KMS-11 (cell line): Measurements from ENCODE around the gene TSPAN13.

Experiments
- H2AFZ ChIP-seq: fragments of 200-600 bp; sonication (generic); 2 replicates; pipeline ENCODE4 v1.6.1; 2016; ENCODE audit warnings: antibody characterized with exemption, mixed run types, low read depth
- H3K27ac ChIP-seq: fragments of 200-600 bp; sonication (generic); 2 replicates; pipeline ENCODE4 v1.6.1; 2016; ENCODE audit warnings: mild to moderate bottlenecking, mixed run types
- H3K27me3 ChIP-seq: fragments of 200-600 bp; sonication (generic); 2 replicates; pipeline ENCODE4 v1.6.1; 2017; ENCODE audit warnings: mild to moderate bottlenecking, low read depth, mixed run types, moderate library complexity; ENCODE audit not compliant: insufficient read depth
- H3K36me3 ChIP-seq: fragments of 200-600 bp; sonication (generic); 2 replicates; pipeline ENCODE4 v1.6.1; 2017; ENCODE audit warnings: mild to moderate bottlenecking, mixed run types; ENCODE audit not compliant: insufficient read depth
- H3K4me1 ChIP-seq: fragments of 200-600 bp; sonication (generic); 2 replicates; pipeline ENCODE4 v1.6.1; 2016; ENCODE audit warnings: mild to moderate bottlenecking, low read depth, mixed run types; ENCODE audit not compliant: poor library complexity, severe bottlenecking
- H3K4me2 ChIP-seq: fragments of 200-600 bp; sonication (generic); 2 replicates; pipeline ENCODE4 v1.7.0; 2016; ENCODE audit warnings: mild to moderate bottlenecking, mixed run types
- H3K4me3 ChIP-seq: fragments of 200-600 bp; sonication (generic); IDR thresholded peaks from 2 replicates; pipeline ENCODE4 v1.6.1; 2017; ENCODE audit warnings: low read depth, low read length, mixed read lengths; ENCODE audit not compliant: insufficient read depth
- H3K79me2 ChIP-seq: fragments of 200-600 bp; sonication (generic); 2 replicates; pipeline ENCODE4 v1.6.1; 2016; ENCODE audit warnings: low read depth, mixed run types; ENCODE audit not compliant: insufficient read depth
- H3K9ac ChIP-seq: fragments of 200-600 bp; sonication (generic); 2 replicates; pipeline ENCODE4 v1.6.1; 2016; ENCODE audit warnings: mild to moderate bottlenecking, mixed run types
- H4K20me1 ChIP-seq: fragments of 200-600 bp; sonication (generic); 2 replicates; pipeline ENCODE4 v1.6.1; 2016; ENCODE audit warnings: mild to moderate bottlenecking, mixed run types; ENCODE audit not compliant: insufficient read depth
- TF ChIP-seq, protein P1 (sequence below): fragments of 200-600 bp; sonication (generic); conservative IDR thresholded peaks from 2 replicates; pipeline ENCODE4 v1.6.1; 2017; ENCODE audit warnings: low read depth, mild to moderate bottlenecking, antibody characterized with exemption, low read length, moderate library complexity, mixed read lengths

TSPAN13 gene

DNA sequence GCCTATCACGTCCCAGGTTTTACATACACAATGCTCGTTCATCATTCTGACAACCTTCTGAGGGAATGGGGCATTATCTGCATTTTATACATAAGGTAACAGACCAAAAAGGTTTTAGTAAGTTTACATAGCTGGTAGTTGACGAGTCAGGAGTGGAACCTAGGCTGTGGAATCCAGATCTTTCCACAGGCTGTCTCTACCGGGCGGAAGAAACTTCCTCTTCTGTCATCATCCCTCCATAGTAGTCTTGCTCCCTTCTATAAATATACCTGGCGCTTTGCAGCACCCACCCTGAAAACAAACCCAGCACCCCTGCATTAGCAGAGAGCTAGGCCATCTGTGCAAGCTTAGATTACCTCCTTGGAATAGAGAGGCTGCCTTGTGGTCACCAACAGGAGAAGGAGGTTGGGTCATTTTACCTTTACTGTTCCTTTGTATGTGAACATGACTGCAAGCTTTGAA lies 1.3 kb downstream of the TSPAN13 start:
- TF ChIP-seq, protein P1, sequence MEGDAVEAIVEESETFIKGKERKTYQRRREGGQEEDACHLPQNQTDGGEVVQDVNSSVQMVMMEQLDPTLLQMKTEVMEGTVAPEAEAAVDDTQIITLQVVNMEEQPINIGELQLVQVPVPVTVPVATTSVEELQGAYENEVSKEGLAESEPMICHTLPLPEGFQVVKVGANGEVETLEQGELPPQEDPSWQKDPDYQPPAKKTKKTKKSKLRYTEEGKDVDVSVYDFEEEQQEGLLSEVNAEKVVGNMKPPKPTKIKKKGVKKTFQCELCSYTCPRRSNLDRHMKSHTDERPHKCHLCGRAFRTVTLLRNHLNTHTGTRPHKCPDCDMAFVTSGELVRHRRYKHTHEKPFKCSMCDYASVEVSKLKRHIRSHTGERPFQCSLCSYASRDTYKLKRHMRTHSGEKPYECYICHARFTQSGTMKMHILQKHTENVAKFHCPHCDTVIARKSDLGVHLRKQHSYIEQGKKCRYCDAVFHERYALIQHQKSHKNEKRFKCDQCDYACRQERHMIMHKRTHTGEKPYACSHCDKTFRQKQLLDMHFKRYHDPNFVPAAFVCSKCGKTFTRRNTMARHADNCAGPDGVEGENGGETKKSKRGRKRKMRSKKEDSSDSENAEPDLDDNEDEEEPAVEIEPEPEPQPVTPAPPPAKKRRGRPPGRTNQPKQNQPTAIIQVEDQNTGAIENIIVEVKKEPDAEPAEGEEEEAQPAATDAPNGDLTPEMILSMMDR = no peak
- Histone ChIP-seq H3K79me2 (no peaks in the 10 kb centered on the region), H3K36me3 (no peaks in the 10 kb centered on the region), H3K27me3 (no peaks in the 10 kb centered on the region), H3K4me1 (peaks cover 6% of the 10 kb centered on the region), H3K4me2 (no peak overlapping the region), H3K9ac (no peak overlapping the region), H3K4me3 (no peak overlapping the region), H4K20me1 (no peaks in the 10 kb centered on the region), H2AFZ (no peak overlapping the region), H3K27ac (no peak overlapping the region)

DNA sequence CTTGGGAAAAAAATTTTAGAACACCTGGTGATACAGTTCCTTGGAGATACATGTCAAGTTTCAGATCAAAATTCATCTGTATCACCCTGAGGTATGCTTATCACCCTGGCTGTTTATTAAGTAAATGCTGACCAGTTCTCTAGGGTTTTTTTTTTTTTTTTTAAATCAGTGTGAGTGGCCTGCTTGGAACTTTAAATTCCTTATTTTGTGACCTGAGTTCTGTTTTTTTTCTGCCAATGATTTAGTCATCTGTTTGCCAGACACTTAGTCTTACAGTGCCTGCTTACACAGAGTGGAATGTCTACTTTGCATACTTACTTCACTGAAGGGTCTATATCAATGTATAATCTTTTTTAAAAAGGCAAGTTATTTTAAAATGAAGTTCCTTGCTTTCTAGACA lies 1.8 kb downstream of the TSPAN13 start:
- H3K9ac ChIP-seq = no peak overlapping the region
- TF ChIP-seq, protein P1 = no peak
- no peak overlapping the region for H3K4me3 ChIP-seq

DNA sequence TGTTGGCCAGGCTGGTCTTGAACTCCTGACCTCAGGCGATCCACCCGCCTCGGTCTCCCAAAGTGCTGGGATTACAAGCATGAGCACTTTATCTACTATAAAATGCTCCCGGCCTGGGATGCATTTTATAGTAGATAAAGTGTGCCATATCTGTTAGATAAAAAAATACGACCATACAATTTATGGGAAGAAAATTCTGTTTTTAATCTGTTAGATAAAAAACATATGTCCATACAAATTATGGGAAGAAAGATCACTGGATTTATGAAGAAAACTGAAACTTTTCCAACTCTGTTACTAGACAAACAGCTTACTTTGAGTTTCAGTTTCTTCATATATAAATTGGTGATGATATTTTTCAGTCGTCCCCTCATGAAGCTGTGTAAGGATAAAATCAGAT lies 4.5 kb downstream of the TSPAN13 start:
- no peaks in the 10 kb centered on the region for H3K79me2 ChIP-seq
- no peak overlapping the region for H3K4me2 ChIP-seq
- TF ChIP-seq, protein P1 = no peak
- H3K36me3 ChIP-seq = no peaks in the 10 kb centered on the region
- H4K20me1 ChIP-seq = no peaks in the 10 kb centered on the region
- peaks cover 2% of the 10 kb centered on the region for H3K4me1 ChIP-seq
- no peak overlapping the region for H2AFZ ChIP-seq
- no peaks in the 10 kb centered on the region for H3K27me3 ChIP-seq
- H3K27ac ChIP-seq = no peak overlapping the region
- no peak overlapping the region for H3K4me3 ChIP-seq
- H3K9ac ChIP-seq = no peak overlapping the region

More for the DNA sequence above, 1.8 kb downstream of the TSPAN13 start:
- H4K20me1 ChIP-seq = no peaks in the 10 kb centered on the region
- no peak overlapping the region for H3K27ac ChIP-seq
- no peak overlapping the region for H2AFZ ChIP-seq
- H3K36me3 ChIP-seq = no peaks in the 10 kb centered on the region
- no peaks in the 10 kb centered on the region for H3K27me3 ChIP-seq
- H3K79me2 ChIP-seq = no peaks in the 10 kb centered on the region
- peaks cover 6% of the 10 kb centered on the region for H3K4me1 ChIP-seq
- no peak overlapping the region for H3K4me2 ChIP-seq

DNA sequence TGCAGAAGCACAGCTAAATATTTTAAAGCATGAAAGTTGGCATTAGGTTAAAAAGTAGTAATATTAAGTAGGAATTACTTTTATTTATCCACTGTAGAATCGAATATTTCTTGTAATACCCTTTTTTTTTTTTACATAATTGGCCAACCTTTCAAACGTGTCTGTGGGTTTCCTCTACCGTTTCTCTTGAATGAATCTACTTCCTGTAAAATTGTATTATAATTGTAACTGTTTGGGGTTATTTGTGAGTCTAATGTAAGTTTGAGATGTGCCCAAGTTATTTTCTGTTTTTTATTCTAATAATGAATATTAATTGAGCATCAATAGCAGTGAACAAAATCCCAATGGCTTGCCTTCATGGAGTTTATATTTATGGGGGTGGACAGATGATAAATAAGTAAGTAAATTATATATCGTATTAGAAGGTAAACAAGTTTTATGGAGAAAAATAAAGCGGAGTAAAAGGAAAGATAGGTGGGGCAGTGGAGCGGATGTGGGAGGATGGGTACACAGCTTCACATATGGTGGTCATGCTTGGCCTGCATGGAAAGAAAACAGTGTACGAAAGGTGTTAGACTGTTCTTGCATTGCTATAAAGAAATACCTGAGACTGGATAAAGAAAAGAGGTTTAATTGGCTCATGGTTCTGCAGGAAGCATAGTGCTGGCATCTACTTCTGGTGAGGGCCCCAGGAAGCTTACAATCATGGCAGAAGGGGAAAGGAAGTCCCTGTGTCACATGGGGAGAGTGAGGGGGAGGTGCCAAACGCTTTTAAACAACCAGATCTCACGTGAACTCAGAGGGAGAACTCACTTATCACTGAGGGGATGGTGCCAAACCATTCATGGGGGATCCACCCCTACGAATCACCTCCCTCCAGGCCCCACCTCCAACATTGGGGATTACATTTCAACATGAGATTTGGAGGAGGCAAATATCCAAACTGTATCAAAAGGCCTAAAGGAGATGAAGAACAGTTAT lies 5.4 kb downstream of the TSPAN13 start:
- Histone ChIP-seq H3K27ac (no peak overlapping the region), H3K4me2 (no peak overlapping the region)

More for the DNA sequence above, 5.4 kb downstream of the TSPAN13 start:
- no peak overlapping the region for H3K4me3 ChIP-seq
- no peak overlapping the region for H3K9ac ChIP-seq
- no peaks in the 10 kb centered on the region for H3K36me3 ChIP-seq
- TF ChIP-seq, protein P1 = no peak
- no peak overlapping the region for H2AFZ ChIP-seq
- no peaks in the 10 kb centered on the region for H3K4me1 ChIP-seq
- H3K79me2 ChIP-seq = no peaks in the 10 kb centered on the region
- H3K27me3 ChIP-seq = no peaks in the 10 kb centered on the region
- no peaks in the 10 kb centered on the region for H4K20me1 ChIP-seq
